ENCODE data around the gene PEX14. TPM values are rescaled to one million over a fixed set of nuclear protein-coding genes. Genes with fewer than 3 reads are reported as not detected.

PEX14 gene
- total and polyA plus RNA-seq, 9 of the 15 experiments (the other 6 are each of a cell fraction or from before 2014, with no cell fraction given): 2.6 to 45.7 (median 22.7) TPM

DNA sequence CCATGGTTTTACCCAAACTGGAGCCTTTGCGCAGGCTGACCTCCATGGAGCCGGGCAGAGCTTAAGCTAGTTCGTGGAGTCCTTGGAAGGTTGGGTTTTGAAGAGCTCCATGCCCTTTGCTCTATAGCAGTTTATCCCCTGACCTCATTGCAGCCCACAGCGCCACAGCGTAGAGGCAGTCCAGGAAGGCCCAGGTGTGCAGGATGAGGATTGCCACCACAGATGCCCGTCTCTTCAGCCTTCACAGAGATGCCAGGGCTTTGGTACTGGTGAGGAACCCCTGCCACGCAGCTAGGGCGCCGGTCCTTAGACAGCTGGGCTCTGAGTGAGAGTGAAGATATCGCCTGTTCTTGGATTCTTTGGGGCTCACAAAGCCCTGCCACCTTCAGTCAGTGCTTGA, 138.6 kb downstream of the PEX14 start:
- no TSS peak for BruUV-seq (replicated peaks)
- H3K4me3 ChIP-seq: no peak overlapping the region
- no peaks in the 10 kb centered on the region for H3K9me3 ChIP-seq (replicated peaks; ENCODE audit: control insufficient read depth, insufficient read depth, low read depth, low read length)
- H3K4me2 ChIP-seq (ENCODE audit: insufficient read depth, low read length): no peak overlapping the region
- POLR2A ChIA-PET: interaction anchor here (0.6 to 1.1 kb wide), 4 partner anchors 12 to 675 kb away, joined by 3 to 5 read pairs (median 4); no protein-coding TSS in a partner anchor
- CTCF ChIA-PET (ENCODE audit: low intra/inter-chr PET ratio): no interaction called here
- no peaks in the 10 kb centered on the region for H3K79me2 ChIP-seq (ENCODE audit: control insufficient read depth, insufficient read depth, low read length)
- no peak overlapping the region for H3K9ac ChIP-seq (ENCODE audit: insufficient read depth in 1 of 2, low read depth in 2 of 2, low read length in 2 of 2)
- no peaks in the 10 kb centered on the region for H3K27me3 ChIP-seq (ENCODE audit: control insufficient read depth in 2 of 2, insufficient read depth in 2 of 2, low read length in 2 of 2)
- no peak for ATAC-seq
- FAIRE-seq: no peak
- H4K20me1 ChIP-seq (replicated peaks; ENCODE audit: control insufficient read depth, insufficient read depth, low read length): 0 out of 2 replicates have a peak, but pooled peaks cover 21% of the 10 kb centered on the region
- TF ChIP-seq BRCA1 (IDR thresholded peaks at IDR 0.05) (no peak), BRCA1 (CRISPR knock-in tag; IDR thresholded peaks at IDR 0.05) (no peak), ZC3H4 (CRISPR knock-in tag; IDR thresholded peaks at IDR 0.05; ENCODE audit: borderline replicate concordance) (no peak), SLC30A9 (CRISPR knock-in tag; IDR thresholded peaks at IDR 0.05) (no peak), IRF2 (CRISPR knock-in tag; IDR thresholded peaks at IDR 0.05) (no peak), NFIC (IDR thresholded peaks at IDR 0.05) (no peak), CBX8 (IDR thresholded peaks at IDR 0.05; ENCODE audit: borderline replicate concordance, extremely low read depth, low read depth, low read length, poor library complexity, severe bottlenecking) (no peak)
- TF ChIP-seq, protein P1, sequence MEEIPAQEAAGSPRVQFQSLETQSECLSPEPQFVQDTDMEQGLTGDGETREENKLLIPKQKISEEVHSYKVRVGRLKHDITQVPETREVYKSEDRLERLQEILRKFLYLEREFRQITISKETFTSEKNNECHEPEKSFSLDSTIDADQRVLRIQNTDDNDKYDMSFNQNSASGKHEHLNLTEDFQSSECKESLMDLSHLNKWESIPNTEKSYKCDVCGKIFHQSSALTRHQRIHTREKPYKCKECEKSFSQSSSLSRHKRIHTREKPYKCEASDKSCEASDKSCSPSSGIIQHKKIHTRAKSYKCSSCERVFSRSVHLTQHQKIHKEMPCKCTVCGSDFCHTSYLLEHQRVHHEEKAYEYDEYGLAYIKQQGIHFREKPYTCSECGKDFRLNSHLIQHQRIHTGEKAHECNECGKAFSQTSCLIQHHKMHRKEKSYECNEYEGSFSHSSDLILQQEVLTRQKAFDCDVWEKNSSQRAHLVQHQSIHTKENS (CRISPR knock-in tag; IDR thresholded peaks at IDR 0.05): no peak
- no peak overlapping the region for H2AFZ ChIP-seq (ENCODE audit: low read depth, low read length)
- H3K36me3 ChIP-seq (ENCODE audit: control insufficient read depth, insufficient read depth, low read length): peaks cover 6% of the 10 kb centered on the region; the same call in 2 of the 3 replicates
- no peak overlapping the region for H3K27ac ChIP-seq (ENCODE audit: extremely low read depth, low read depth, low read length)
- no peaks in the 10 kb centered on the region for H3K4me1 ChIP-seq (replicated peaks in 1 of 2; ENCODE audit: control insufficient read depth in 2 of 2, insufficient read depth in 2 of 2, low read length in 2 of 2)
- WGBS (ENCODE audit: insufficient coverage, low coverage, missing lambda C conversion rate): 83% methylated on average over 10 of the region's 10 CpGs
- in situ Hi-C loops (cut with MboI) (no loop called here), intact Hi-C loops (cut with micrococcal nuclease) (no loop called here)
- DNase-seq (ENCODE audit: extremely low read depth in 1 of 4, low spot score in 3 of 4): no peak
- H3K9me1 ChIP-seq (ENCODE audit: control insufficient read depth, insufficient read depth, low read length): no peaks in the 10 kb centered on the region
